MM.1S (cell line): Measurements from ENCODE around the gene PCSK9.

Source experiments
- DNase-seq: peaks from one replicate; pipeline ENCODE4 v3.0.0-alpha.2; 2015
- H2AFZ ChIP-seq: fragments of 300-600 bp; sonication (generic); 2 replicates; pipeline ENCODE4 v1.6.0; 2016; ENCODE audit warnings: antibody characterized with exemption, low read length
- H3F3A ChIP-seq: fragments of 300-600 bp; sonication (generic); 2 replicates; pipeline ENCODE4 v1.6.1; 2016; ENCODE audit warnings: mild to moderate bottlenecking, antibody characterized with exemption, low read length, moderate library complexity, mixed read lengths; ENCODE audit not compliant: insufficient read depth
- H3K27ac ChIP-seq: fragments of 300-600 bp; sonication (generic); 2 replicates; pipeline ENCODE4 v1.5.1; 2016; ENCODE audit warnings: mild to moderate bottlenecking, low read length
- H3K27me3 ChIP-seq: fragments of 300-600 bp; sonication (generic); replicated peaks from 2 replicates; pipeline ENCODE4 v1.6.0; 2016; ENCODE audit warnings: low read length; ENCODE audit not compliant: insufficient read depth
- H3K36me3 ChIP-seq: fragments of 300-600 bp; sonication (generic); replicated peaks from 2 replicates; pipeline ENCODE4 v1.6.1; 2016; ENCODE audit warnings: mild to moderate bottlenecking, low read length, mixed read lengths; ENCODE audit not compliant: insufficient read depth
- H3K4me1 ChIP-seq: fragments of 300-600 bp; sonication (generic); 2 replicates; pipeline ENCODE4 v1.6.1; 2016; ENCODE audit warnings: low read length, mixed read lengths
- H3K4me2 ChIP-seq: fragments of 300-600 bp; sonication (generic); 2 replicates; pipeline ENCODE4 v1.6.0; 2016; ENCODE audit warnings: low read depth, low read length
- H3K4me3 ChIP-seq: fragments of 300-600 bp; sonication (generic); 2 replicates; pipeline ENCODE4 v1.5.1; 2016; ENCODE audit warnings: low read length, mixed read lengths
- H3K79me2 ChIP-seq: fragments of 300-600 bp; sonication (generic); 2 replicates; pipeline ENCODE4 v1.6.1; 2016; ENCODE audit warnings: mixed run types, low read length, mixed read lengths
- H3K9ac ChIP-seq: fragments of 300-600 bp; sonication (generic); 2 replicates; pipeline ENCODE4 v1.6.1; 2016; ENCODE audit warnings: low read length, mixed read lengths
- H3K9me2 ChIP-seq: fragments of 300-600 bp; sonication (generic); replicated peaks from 2 replicates; pipeline ENCODE4 v1.6.1; 2016; ENCODE audit warnings: mild to moderate bottlenecking, low read length, mixed read lengths; ENCODE audit not compliant: insufficient read depth
- H3K9me3 ChIP-seq: fragments of 300-600 bp; sonication (generic); replicated peaks from 2 replicates; pipeline ENCODE4 v1.6.1; 2016; ENCODE audit warnings: mild to moderate bottlenecking, low read length, mixed read lengths; ENCODE audit not compliant: insufficient read depth
- H4K20me1 ChIP-seq: fragments of 300-600 bp; sonication (generic); 2 replicates; pipeline ENCODE4 v1.6.1; 2016; ENCODE audit warnings: mild to moderate bottlenecking, low read length, moderate library complexity, mixed read lengths; ENCODE audit not compliant: insufficient read depth
- EZH2 ChIP-seq: fragments of 300-600 bp; sonication (generic); optimal IDR thresholded peaks from 2 replicates; pipeline ENCODE3; 2017; ENCODE audit warnings: low read depth, mild to moderate bottlenecking, antibody characterized with exemption, low read length, mixed read lengths
- EZH2phosphoT487 ChIP-seq: fragments of 300-600 bp; sonication (generic); IDR thresholded peaks from 2 replicates; pipeline ENCODE4 v1.6.1; 2018; ENCODE audit warnings: antibody characterized with exemption, low read length
- TF ChIP-seq, protein P1 (sequence below): fragments of 300-600 bp; sonication (generic); IDR thresholded peaks from 2 replicates; pipeline ENCODE4 v1.5.1; 2016; ENCODE audit warnings: antibody characterized with exemption, low read length, mixed read lengths

Gene PCSK9

DNA sequence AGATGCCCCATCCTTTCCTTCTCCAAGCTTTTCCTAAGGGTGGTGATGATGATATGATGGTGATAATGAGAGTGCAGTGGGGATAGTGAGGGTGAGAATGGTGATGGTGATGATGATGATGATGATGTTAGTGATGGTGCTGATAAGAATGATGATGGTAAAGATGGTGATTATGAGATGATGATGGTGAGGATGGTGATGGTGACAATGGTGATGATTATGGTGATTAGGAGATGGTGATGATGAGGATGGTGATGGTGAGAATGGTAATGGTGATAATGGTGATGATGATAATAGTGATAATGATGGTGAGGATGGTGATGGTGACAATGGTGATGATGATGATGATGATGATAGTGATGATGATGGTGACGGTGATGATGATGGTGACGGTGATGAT is 36.7 kb upstream of the PCSK9 start:
- no peaks in the 10 kb centered on the region for H4K20me1 ChIP-seq
- no peak overlapping the region for H2AFZ ChIP-seq
- H3K79me2 ChIP-seq: no peaks in the 10 kb centered on the region
- no peaks in the 10 kb centered on the region for H3K4me1 ChIP-seq
- H3K9me3 ChIP-seq: no peaks in the 10 kb centered on the region
- no peak overlapping the region for H3K4me3 ChIP-seq
- H3K9ac ChIP-seq: no peak overlapping the region
- H3K27me3 ChIP-seq: no peaks in the 10 kb centered on the region
- no peaks in the 10 kb centered on the region for H3K36me3 ChIP-seq
- DNase-seq: no peak
- TF ChIP-seq EZH2phosphoT487: no peak
- TF ChIP-seq, protein P1, sequence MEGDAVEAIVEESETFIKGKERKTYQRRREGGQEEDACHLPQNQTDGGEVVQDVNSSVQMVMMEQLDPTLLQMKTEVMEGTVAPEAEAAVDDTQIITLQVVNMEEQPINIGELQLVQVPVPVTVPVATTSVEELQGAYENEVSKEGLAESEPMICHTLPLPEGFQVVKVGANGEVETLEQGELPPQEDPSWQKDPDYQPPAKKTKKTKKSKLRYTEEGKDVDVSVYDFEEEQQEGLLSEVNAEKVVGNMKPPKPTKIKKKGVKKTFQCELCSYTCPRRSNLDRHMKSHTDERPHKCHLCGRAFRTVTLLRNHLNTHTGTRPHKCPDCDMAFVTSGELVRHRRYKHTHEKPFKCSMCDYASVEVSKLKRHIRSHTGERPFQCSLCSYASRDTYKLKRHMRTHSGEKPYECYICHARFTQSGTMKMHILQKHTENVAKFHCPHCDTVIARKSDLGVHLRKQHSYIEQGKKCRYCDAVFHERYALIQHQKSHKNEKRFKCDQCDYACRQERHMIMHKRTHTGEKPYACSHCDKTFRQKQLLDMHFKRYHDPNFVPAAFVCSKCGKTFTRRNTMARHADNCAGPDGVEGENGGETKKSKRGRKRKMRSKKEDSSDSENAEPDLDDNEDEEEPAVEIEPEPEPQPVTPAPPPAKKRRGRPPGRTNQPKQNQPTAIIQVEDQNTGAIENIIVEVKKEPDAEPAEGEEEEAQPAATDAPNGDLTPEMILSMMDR: no peak
- TF ChIP-seq EZH2: no peak
- H3K27ac ChIP-seq: no peak overlapping the region
- H3K9me2 ChIP-seq: no peaks in the 10 kb centered on the region
- no peaks in the 10 kb centered on the region for H3F3A ChIP-seq
- H3K4me2 ChIP-seq: no peak overlapping the region

DNA sequence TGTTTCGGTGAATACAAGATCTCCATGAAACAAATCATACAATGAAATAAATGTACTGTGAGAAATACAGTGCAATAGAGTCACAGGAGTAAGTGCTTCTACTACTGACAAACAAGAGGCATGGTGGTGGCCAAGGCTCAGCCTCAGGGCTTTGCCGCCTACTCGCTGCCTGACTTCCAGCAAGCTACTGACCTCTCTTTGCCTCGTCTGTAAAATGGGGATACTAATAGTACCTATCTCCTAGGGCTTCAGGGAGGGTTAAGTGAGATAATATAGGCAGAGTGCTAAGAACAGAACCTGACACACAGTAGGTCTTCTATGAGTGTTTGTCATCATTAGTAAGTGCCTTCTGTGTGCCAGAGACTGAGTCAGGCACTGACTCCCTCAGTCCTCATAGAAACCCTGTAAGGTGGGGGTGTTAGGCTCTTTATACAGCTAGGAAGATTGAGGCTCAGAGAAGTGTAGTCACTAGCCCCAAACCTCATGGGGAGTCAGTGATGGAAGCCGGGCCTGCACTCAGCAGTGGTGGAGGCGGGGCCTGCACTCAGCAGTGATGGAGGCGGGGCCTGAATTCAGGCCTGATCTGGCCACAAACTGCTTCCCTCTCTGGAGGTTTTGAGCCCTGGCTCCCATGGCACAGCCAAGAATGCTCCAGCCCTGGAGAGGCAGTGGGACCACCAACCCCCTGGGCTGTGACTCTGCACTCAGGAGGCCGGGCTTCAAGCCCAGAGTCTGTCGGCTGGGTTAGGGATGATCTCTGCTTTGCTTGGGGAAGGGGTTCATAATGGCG is 33.8 kb upstream of the PCSK9 start:
- no peaks in the 10 kb centered on the region for H3K27me3 ChIP-seq

DNA sequence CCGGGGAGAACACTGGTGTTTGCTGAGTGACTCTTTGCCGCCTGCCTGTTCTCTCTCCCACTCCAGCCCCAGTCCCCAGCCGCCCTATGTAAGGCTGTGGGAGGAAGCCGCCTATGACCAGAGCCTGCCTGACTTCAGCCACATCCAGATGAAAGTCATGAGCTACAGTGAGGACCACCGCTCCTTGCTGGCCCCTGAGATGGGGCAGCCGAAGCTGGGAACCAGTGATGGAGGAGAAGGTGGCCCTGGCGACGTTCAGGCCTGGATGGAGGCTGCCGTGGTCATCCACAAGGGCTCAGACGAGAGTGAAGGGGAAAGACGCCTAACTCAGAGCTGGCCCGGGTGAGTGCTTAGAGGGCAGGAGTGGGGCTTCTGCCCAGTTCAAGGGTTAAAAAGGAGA is 32.4 kb upstream of the PCSK9 start:
- Histone ChIP-seq H3K27ac (no peak overlapping the region), H2AFZ (no peak overlapping the region)
- TF ChIP-seq EZH2: no peak
- TF ChIP-seq EZH2phosphoT487: no peak
- TF ChIP-seq, protein P1: no peak

More for the DNA sequence above, 33.8 kb upstream of the PCSK9 start:
- no peak overlapping the region for H3K4me2 ChIP-seq
- no peaks in the 10 kb centered on the region for H3K9me2 ChIP-seq
- no peaks in the 10 kb centered on the region for H3K36me3 ChIP-seq
- no peaks in the 10 kb centered on the region for H3K9me3 ChIP-seq
- no peak overlapping the region for H3K9ac ChIP-seq
- no peak for TF ChIP-seq EZH2
- no peak for TF ChIP-seq EZH2phosphoT487
- TF ChIP-seq, protein P1: no peak
- no peak for DNase-seq
- no peak overlapping the region for H2AFZ ChIP-seq
- H3F3A ChIP-seq: no peaks in the 10 kb centered on the region
- no peak overlapping the region for H3K4me3 ChIP-seq
- H3K27ac ChIP-seq: no peak overlapping the region
- H3K79me2 ChIP-seq: no peaks in the 10 kb centered on the region
- H3K4me1 ChIP-seq: no peaks in the 10 kb centered on the region
- no peaks in the 10 kb centered on the region for H4K20me1 ChIP-seq

More for the DNA sequence above, 32.4 kb upstream of the PCSK9 start:
- no peak for DNase-seq
- H3K4me3 ChIP-seq: no peak overlapping the region
- H3K9me3 ChIP-seq: no peaks in the 10 kb centered on the region
- no peak overlapping the region for H3K4me2 ChIP-seq
- no peaks in the 10 kb centered on the region for H3K9me2 ChIP-seq
- H3K36me3 ChIP-seq: no peaks in the 10 kb centered on the region
- no peaks in the 10 kb centered on the region for H3K4me1 ChIP-seq
- H3F3A ChIP-seq: no peaks in the 10 kb centered on the region
- no peaks in the 10 kb centered on the region for H3K79me2 ChIP-seq
- H3K9ac ChIP-seq: no peak overlapping the region
- no peaks in the 10 kb centered on the region for H4K20me1 ChIP-seq
- no peaks in the 10 kb centered on the region for H3K27me3 ChIP-seq
